ENCODE data around the gene LAP3. TPM values are rescaled to one million over a fixed set of nuclear protein-coding genes. Genes with fewer than 3 reads are reported as not detected.
A peak's percentile ranks its signal among the peaks of the same experiment; 100 is the strongest.
"Not testable (repeated sequence)": the region's sequence is repeated elsewhere in the genome, so short reads cannot be mapped to it uniquely, and the experiment has no call there.

Gene LAP3
- 117 and 123 TPM in 2 replicates for total RNA-seq (2012; rRNA removed)

- Histone ChIP-seq H3K4me2 (ENCODE audit: low read length) (peak within 1 kb of the TSS; percentile 95), H3K4me1 (ENCODE audit: control insufficient read depth, insufficient read depth, low read length) (peaks cover 24% of the 10 kb centered on the region), H3K9me3 (replicated peaks; ENCODE audit: low read length) (no peaks in the 10 kb centered on the region), H3K4me3 (ENCODE audit: low read length) (peak within 1 kb of the TSS; percentile 84), H3K27me3 (ENCODE audit: control insufficient read depth, insufficient read depth, low read length) (no peaks in the 10 kb centered on the region), H3K36me3 (ENCODE audit: insufficient read depth, low read length) (peaks cover 5% of the 10 kb centered on the region), H3K9ac (ENCODE audit: low read depth, low read length) (peak within 1 kb of the TSS; percentile 92)
These were observed at the start of gene LAP3 for GRCh38 chr4:17576932-17577664. Gene LAP3 (plus strand): TSS chr4:17577198. CDS start chr4:17577466, 268 bp downstream.

GRCh38 chr4:17528551-17529165, 48.3 kb upstream of the LAP3 start:
- Histone ChIP-seq H3K9ac (ENCODE audit: low read depth, low read length) (no peak overlapping the region), H3K4me3 (ENCODE audit: low read length) (no peak overlapping the region), H3K4me1 (ENCODE audit: control insufficient read depth, insufficient read depth, low read length) (no peaks in the 10 kb centered on the region), H3K9me3 (replicated peaks; ENCODE audit: low read length) (no peaks in the 10 kb centered on the region), H3K27me3 (ENCODE audit: control insufficient read depth, insufficient read depth, low read length) (peaks cover 28% of the 10 kb centered on the region), H3K36me3 (ENCODE audit: insufficient read depth, low read length) (no peaks in the 10 kb centered on the region), H3K4me2 (ENCODE audit: low read length) (no peak overlapping the region)

GRCh38 chr4:17531538-17532285, 45.3 kb upstream of the LAP3 start:
- H3K9me3 ChIP-seq (replicated peaks; ENCODE audit: low read length): no peaks in the 10 kb centered on the region
- no peaks in the 10 kb centered on the region for H3K4me1 ChIP-seq (ENCODE audit: control insufficient read depth, insufficient read depth, low read length)
- H3K4me3 ChIP-seq (ENCODE audit: low read length): no peak overlapping the region
- H3K27me3 ChIP-seq (ENCODE audit: control insufficient read depth, insufficient read depth, low read length): peaks cover 19% of the 10 kb centered on the region
- H3K36me3 ChIP-seq (ENCODE audit: insufficient read depth, low read length): no peaks in the 10 kb centered on the region
- no peak overlapping the region for H3K9ac ChIP-seq (ENCODE audit: low read depth, low read length)
- H3K4me2 ChIP-seq (ENCODE audit: low read length): no peak overlapping the region

- Histone ChIP-seq H3K4me3 (ENCODE audit: low read length) (no peak overlapping the region), H3K36me3 (ENCODE audit: insufficient read depth, low read length) (no peaks in the 10 kb centered on the region), H3K27me3 (ENCODE audit: control insufficient read depth, insufficient read depth, low read length) (peaks cover 12% of the 10 kb centered on the region)
These were observed 42.3 kb upstream of the LAP3 start for GRCh38 chr4:17534705-17535104.

GRCh38 chr4:17535242-17535641, 41.8 kb upstream of the LAP3 start:
- no peaks in the 10 kb centered on the region for H3K4me1 ChIP-seq (ENCODE audit: control insufficient read depth, insufficient read depth, low read length)
- H3K9me3 ChIP-seq (replicated peaks; ENCODE audit: low read length): no peaks in the 10 kb centered on the region
- peaks cover 13% of the 10 kb centered on the region for H3K27me3 ChIP-seq (ENCODE audit: control insufficient read depth, insufficient read depth, low read length)
- no peak overlapping the region for H3K4me3 ChIP-seq (ENCODE audit: low read length)
- H3K9ac ChIP-seq (ENCODE audit: low read depth, low read length): no peak overlapping the region
- no peak overlapping the region for H3K4me2 ChIP-seq (ENCODE audit: low read length)
- no peaks in the 10 kb centered on the region for H3K36me3 ChIP-seq (ENCODE audit: insufficient read depth, low read length)

More at GRCh38 chr4:17534705-17535104, 42.3 kb upstream of the LAP3 start:
- H3K9ac ChIP-seq (ENCODE audit: low read depth, low read length): no peak overlapping the region
- no peaks in the 10 kb centered on the region for H3K9me3 ChIP-seq (replicated peaks; ENCODE audit: low read length)
- H3K4me1 ChIP-seq (ENCODE audit: control insufficient read depth, insufficient read depth, low read length): no peaks in the 10 kb centered on the region
- H3K4me2 ChIP-seq (ENCODE audit: low read length): no peak overlapping the region

- H3K4me3 ChIP-seq (ENCODE audit: low read length): no peak overlapping the region
- H3K4me1 ChIP-seq (ENCODE audit: control insufficient read depth, insufficient read depth, low read length): no peaks in the 10 kb centered on the region
- H3K9ac ChIP-seq (ENCODE audit: low read depth, low read length): no peak overlapping the region
- H3K36me3 ChIP-seq (ENCODE audit: insufficient read depth, low read length): no peaks in the 10 kb centered on the region
- H3K9me3 ChIP-seq (replicated peaks; ENCODE audit: low read length): no peaks in the 10 kb centered on the region
- no peak overlapping the region for H3K4me2 ChIP-seq (ENCODE audit: low read length)
- H3K27me3 ChIP-seq (ENCODE audit: control insufficient read depth, insufficient read depth, low read length): peaks cover 17% of the 10 kb centered on the region
These were observed 41.1 kb upstream of the LAP3 start for GRCh38 chr4:17535906-17536305.

GRCh38 chr4:17537060-17537459, 39.9 kb upstream of the LAP3 start:
- H3K4me2 ChIP-seq (ENCODE audit: low read length); H3K36me3 ChIP-seq (ENCODE audit: insufficient read depth, low read length); H3K4me3 ChIP-seq (ENCODE audit: low read length); H3K4me1 ChIP-seq (ENCODE audit: control insufficient read depth, insufficient read depth, low read length); H3K9ac ChIP-seq (ENCODE audit: low read depth, low read length); H3K9me3 ChIP-seq (replicated peaks; ENCODE audit: low read length): not testable (repeated sequence)
- H3K27me3 ChIP-seq (ENCODE audit: control insufficient read depth, insufficient read depth, low read length): peaks cover 15% of the 10 kb centered on the region

- Histone ChIP-seq H3K9ac (ENCODE audit: low read depth, low read length) (no peak overlapping the region), H3K36me3 (ENCODE audit: insufficient read depth, low read length) (no peaks in the 10 kb centered on the region), H3K4me2 (ENCODE audit: low read length) (no peak overlapping the region), H3K4me1 (ENCODE audit: control insufficient read depth, insufficient read depth, low read length) (no peaks in the 10 kb centered on the region), H3K9me3 (replicated peaks; ENCODE audit: low read length) (no peaks in the 10 kb centered on the region), H3K27me3 (ENCODE audit: control insufficient read depth, insufficient read depth, low read length) (peaks cover 17% of the 10 kb centered on the region), H3K4me3 (ENCODE audit: low read length) (no peak overlapping the region)
These were observed 32.8 kb upstream of the LAP3 start for GRCh38 chr4:17544205-17544604.

GRCh38 chr4:17544831-17545234, 32.2 kb upstream of the LAP3 start:
- Histone ChIP-seq H3K4me3 (ENCODE audit: low read length) (no peak overlapping the region), H3K27me3 (ENCODE audit: control insufficient read depth, insufficient read depth, low read length) (peaks cover 17% of the 10 kb centered on the region), H3K4me1 (ENCODE audit: control insufficient read depth, insufficient read depth, low read length) (no peaks in the 10 kb centered on the region), H3K36me3 (ENCODE audit: insufficient read depth, low read length) (no peaks in the 10 kb centered on the region), H3K9me3 (replicated peaks; ENCODE audit: low read length) (no peaks in the 10 kb centered on the region), H3K4me2 (ENCODE audit: low read length) (no peak overlapping the region), H3K9ac (ENCODE audit: low read depth, low read length) (no peak overlapping the region)

GRCh38 chr4:17545374-17546140, 31.4 kb upstream of the LAP3 start:
- H3K4me1 ChIP-seq (ENCODE audit: control insufficient read depth, insufficient read depth, low read length): no peaks in the 10 kb centered on the region
- H3K9ac ChIP-seq (ENCODE audit: low read depth, low read length): no peak overlapping the region
- no peak overlapping the region for H3K4me2 ChIP-seq (ENCODE audit: low read length)
- no peaks in the 10 kb centered on the region for H3K36me3 ChIP-seq (ENCODE audit: insufficient read depth, low read length)
- peaks cover 12% of the 10 kb centered on the region for H3K27me3 ChIP-seq (ENCODE audit: control insufficient read depth, insufficient read depth, low read length)
- no peak overlapping the region for H3K4me3 ChIP-seq (ENCODE audit: low read length)
- no peaks in the 10 kb centered on the region for H3K9me3 ChIP-seq (replicated peaks; ENCODE audit: low read length)

- H3K36me3 ChIP-seq (ENCODE audit: insufficient read depth, low read length): no peaks in the 10 kb centered on the region
- peaks cover 12% of the 10 kb centered on the region for H3K27me3 ChIP-seq (ENCODE audit: control insufficient read depth, insufficient read depth, low read length)
- H3K4me2 ChIP-seq (ENCODE audit: low read length): no peak overlapping the region
- no peaks in the 10 kb centered on the region for H3K9me3 ChIP-seq (replicated peaks; ENCODE audit: low read length)
- H3K9ac ChIP-seq (ENCODE audit: low read depth, low read length): no peak overlapping the region
- no peaks in the 10 kb centered on the region for H3K4me1 ChIP-seq (ENCODE audit: control insufficient read depth, insufficient read depth, low read length)
- H3K4me3 ChIP-seq (ENCODE audit: low read length): no peak overlapping the region
These were observed 30.8 kb upstream of the LAP3 start for GRCh38 chr4:17546222-17546621.

Data from skeletal muscle satellite cell (primary cell).